ENCODE data around the gene CCDC13. TPM values are rescaled to one million over a fixed set of nuclear protein-coding genes. Genes with fewer than 3 reads are reported as not detected.

Gene CCDC13
- total RNA-seq, 1 donor from 2014 or later = not detected

GRCh38 chr3:42729404-42730145, 43.5 kb downstream of the CCDC13 start:
- peak overlapping the region in 2 of 3 donors; percentile 15 to 55 for H3K9ac ChIP-seq (ENCODE audit: low read depth in 1 of 3, low read length in 3 of 3)
- H3K27ac ChIP-seq (ENCODE audit: low read depth, low read length) = peak overlapping the region; percentile 73
- H3K4me3 ChIP-seq (ENCODE audit: low read length in 3 of 3) = peak overlapping the region in 1 of 3 donors; percentile 23
- H3K27me3 ChIP-seq (ENCODE audit: control insufficient read depth in 3 of 3, insufficient read depth in 3 of 3, low read length in 3 of 3) = no peaks in the 10 kb centered on the region
- H3K36me3 ChIP-seq (ENCODE audit: control insufficient read depth in 3 of 3, insufficient read depth in 3 of 3, low read length in 3 of 3) = no peaks in the 10 kb centered on the region
- peaks cover 32 to 52% (median 39%) of the 10 kb centered on the region in 3 donors for H3K4me1 ChIP-seq (ENCODE audit: control insufficient read depth in 3 of 3, insufficient read depth in 3 of 3, low read length in 3 of 3)
- H3K9me3 ChIP-seq (ENCODE audit: control insufficient read depth in 3 of 3, low read length in 3 of 3) = no peaks in the 10 kb centered on the region

DNA sequence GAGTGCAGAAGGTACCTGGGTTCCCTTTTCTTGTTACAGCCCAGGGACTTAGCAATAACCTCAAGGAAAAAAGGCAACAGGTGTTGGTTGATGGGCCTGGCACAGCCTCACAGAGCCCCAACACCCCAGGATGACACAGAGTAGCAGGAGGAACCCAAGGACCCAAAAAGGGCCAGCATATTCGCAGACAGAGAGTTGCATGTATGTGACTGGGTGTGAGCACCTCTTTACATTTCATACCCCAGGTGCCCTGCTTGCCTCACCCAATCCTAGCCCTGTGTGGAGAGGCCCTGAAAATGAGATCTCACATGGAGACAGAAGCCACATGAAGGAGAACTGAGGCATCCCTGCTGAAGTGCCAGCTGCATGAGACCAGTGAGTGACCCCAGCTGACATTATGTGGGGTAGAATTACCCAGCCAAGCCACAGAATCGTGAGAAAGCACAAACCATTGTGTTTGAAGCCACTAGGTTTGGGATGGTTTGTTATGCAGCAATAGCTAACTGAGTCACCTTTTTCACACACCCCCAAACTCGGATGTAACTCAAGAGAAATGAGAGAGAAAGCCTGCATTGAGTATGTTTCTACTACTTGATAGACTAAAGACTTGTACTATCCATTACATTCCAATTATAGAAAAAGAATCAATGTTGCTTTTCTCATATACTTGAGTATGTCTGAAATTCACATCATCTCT, 44.2 kb downstream of the CCDC13 start:
- no peak overlapping the region for H3K4me3 ChIP-seq (ENCODE audit: low read length in 3 of 3)
- no peak overlapping the region for H3K9ac ChIP-seq (ENCODE audit: low read depth in 1 of 3, low read length in 3 of 3)
- peaks cover 32 to 52% (median 39%) of the 10 kb centered on the region in 3 donors for H3K4me1 ChIP-seq (ENCODE audit: control insufficient read depth in 3 of 3, insufficient read depth in 3 of 3, low read length in 3 of 3)
- H3K9me3 ChIP-seq (ENCODE audit: control insufficient read depth in 3 of 3, low read length in 3 of 3) = no peaks in the 10 kb centered on the region
- no peaks in the 10 kb centered on the region for H3K36me3 ChIP-seq (ENCODE audit: control insufficient read depth in 3 of 3, insufficient read depth in 3 of 3, low read length in 3 of 3)
- H3K27ac ChIP-seq (ENCODE audit: low read depth, low read length) = peak overlapping the region; percentile 73
- H3K27me3 ChIP-seq (ENCODE audit: control insufficient read depth in 3 of 3, insufficient read depth in 3 of 3, low read length in 3 of 3) = no peaks in the 10 kb centered on the region

DNA sequence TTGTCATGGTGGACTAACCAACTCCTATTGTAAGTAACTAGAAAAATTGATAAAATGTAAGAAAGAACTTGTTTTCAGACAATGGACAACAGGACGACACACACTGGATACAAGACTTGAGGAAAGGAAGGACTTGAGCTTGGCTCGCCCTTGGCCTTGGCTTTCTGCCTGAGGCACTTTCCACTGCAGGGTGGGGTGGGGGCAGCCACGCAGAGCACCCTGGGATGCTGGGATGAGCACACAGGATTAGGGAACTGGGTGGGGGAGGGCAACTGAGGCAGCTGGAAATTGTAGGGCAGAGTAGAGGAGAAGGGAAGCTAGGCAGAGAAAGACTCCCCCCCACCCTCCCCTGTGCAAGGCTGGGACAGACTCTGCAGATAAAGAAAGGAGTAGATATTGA, 45.0 kb downstream of the CCDC13 start:
- Histone ChIP-seq H3K4me1 (ENCODE audit: control insufficient read depth in 3 of 3, insufficient read depth in 3 of 3, low read length in 3 of 3) (peaks cover 32 to 52% (median 39%) of the 10 kb centered on the region in 3 donors), H3K4me3 (ENCODE audit: low read length in 3 of 3) (no peak overlapping the region), H3K36me3 (ENCODE audit: control insufficient read depth in 3 of 3, insufficient read depth in 3 of 3, low read length in 3 of 3) (no peaks in the 10 kb centered on the region), H3K27ac (ENCODE audit: low read depth, low read length) (peak overlapping the region; percentile 28), H3K9me3 (ENCODE audit: control insufficient read depth in 3 of 3, low read length in 3 of 3) (no peaks in the 10 kb centered on the region), H3K27me3 (ENCODE audit: control insufficient read depth in 3 of 3, insufficient read depth in 3 of 3, low read length in 3 of 3) (no peaks in the 10 kb centered on the region), H3K9ac (ENCODE audit: low read depth in 1 of 3, low read length in 3 of 3) (peak overlapping the region in 1 of 3 donors; percentile 40)

GRCh38 chr3:42725454-42725853, 47.6 kb downstream of the CCDC13 start:
- Histone ChIP-seq H3K9me3 (ENCODE audit: control insufficient read depth in 3 of 3, low read length in 3 of 3) (no peaks in the 10 kb centered on the region), H3K36me3 (ENCODE audit: control insufficient read depth in 3 of 3, insufficient read depth in 3 of 3, low read length in 3 of 3) (no peaks in the 10 kb centered on the region), H3K27me3 (ENCODE audit: control insufficient read depth in 3 of 3, insufficient read depth in 3 of 3, low read length in 3 of 3) (no peaks in the 10 kb centered on the region), H3K27ac (ENCODE audit: low read depth, low read length) (no peak overlapping the region), H3K4me3 (ENCODE audit: low read length in 3 of 3) (no peak overlapping the region), H3K9ac (ENCODE audit: low read depth in 1 of 3, low read length in 3 of 3) (no peak overlapping the region), H3K4me1 (ENCODE audit: control insufficient read depth in 3 of 3, insufficient read depth in 3 of 3, low read length in 3 of 3) (peaks cover 25 to 38% (median 29%) of the 10 kb centered on the region in 3 donors)

- Histone ChIP-seq H3K27ac (ENCODE audit: low read depth, low read length) (peak overlapping the region; percentile 71), H3K36me3 (ENCODE audit: control insufficient read depth in 3 of 3, insufficient read depth in 3 of 3, low read length in 3 of 3) (no peaks in the 10 kb centered on the region), H3K9me3 (ENCODE audit: control insufficient read depth in 3 of 3, low read length in 3 of 3) (no peaks in the 10 kb centered on the region), H3K27me3 (ENCODE audit: control insufficient read depth in 3 of 3, insufficient read depth in 3 of 3, low read length in 3 of 3) (no peaks in the 10 kb centered on the region), H3K4me1 (ENCODE audit: control insufficient read depth in 3 of 3, insufficient read depth in 3 of 3, low read length in 3 of 3) (peaks cover 5 to 25% (median 14%) of the 10 kb centered on the region in 3 donors), H3K9ac (ENCODE audit: low read depth in 1 of 3, low read length in 3 of 3) (no peak overlapping the region), H3K4me3 (ENCODE audit: low read length in 3 of 3) (no peak overlapping the region)
Observed at GRCh38 chr3:42723219-42723618, 49.8 kb downstream of the CCDC13 start.

Small RNA genes lying within 50 kb of the gene (small RNA-seq; reads per million reads assigned to genes)
- gene CCDC13 = not detected

Other genes starting within 250 kb of the CCDC13 start
- gene SEC22C, start 191.3 kb downstream of the CCDC13 start, total RNA-seq = 21.4 TPM
- 15.7 TPM for gene SS18L2, start 182.4 kb downstream of the CCDC13 start, total RNA-seq
- gene NKTR, start 172.6 kb downstream of the CCDC13 start, total RNA-seq = 119 TPM
- 21.4 TPM for gene ZBTB47, start 119.6 kb downstream of the CCDC13 start, total RNA-seq
- 179 TPM for gene KLHL40, start 87.7 kb downstream of the CCDC13 start, total RNA-seq
- 23.0 TPM for gene HHATL, start 70.5 kb downstream of the CCDC13 start, total RNA-seq
- 63.7 TPM for gene HIGD1A, start 31.2 kb upstream of the CCDC13 start, total RNA-seq
- gene ACKR2, start 36.2 kb upstream of the CCDC13 start, total RNA-seq = 1.6 TPM
- gene CYP8B1, start 102.6 kb upstream of the CCDC13 start, total RNA-seq = not detected
- 11.0 TPM for gene ZNF662, start 132.9 kb upstream of the CCDC13 start, total RNA-seq
- gene GASK1A, start 206.1 kb upstream of the CCDC13 start, total RNA-seq = 12.0 TPM